Keratinocyte (primary cell): ENCODE data around the gene BPIFA1. TPM values are rescaled to one million over a fixed set of nuclear protein-coding genes. Genes with fewer than 3 reads are reported as not detected.

ENCODE experiments used
- DNase-seq: peaks from one replicate; pipeline ENCODE4 v3.0.0-alpha.2; 2011; ENCODE audit warnings: low read depth, missing footprints, low spot score
- FAIRE-seq: peaks from 2 replicates; lab custom pipeline; 2011; peaks lifted over from hg19 to GRCh38; lab: Jason Lieb, UNC
- H2AFZ ChIP-seq: 2 replicates; pipeline ENCODE4 v1.6.0; 2012; ENCODE audit warnings: low read length, control low read depth, inconsistent platforms; ENCODE audit not compliant: control insufficient read depth
- H3K27ac ChIP-seq: 2 replicates; pipeline ENCODE4 v1.5.1; 2011; ENCODE audit warnings: low read length; ENCODE audit not compliant: control insufficient read depth, insufficient read depth
- H3K27me3 ChIP-seq: 3 replicates; pipeline ENCODE4 v1.6.0; 2011; ENCODE audit warnings: low read length; ENCODE audit not compliant: control insufficient read depth, insufficient read depth; ENCODE audit errors: extremely low read depth
- H3K36me3 ChIP-seq, 2 experiments: 2 replicates in 1 of 2; 3 replicates in 1 of 2; pipeline ENCODE4 v1.5.1; 2011; ENCODE audit warnings: low read length in 2 of 2, mild to moderate bottlenecking in 1 of 2; ENCODE audit not compliant: control insufficient read depth in 2 of 2, insufficient read depth in 2 of 2; ENCODE audit errors: extremely low read depth in 1 of 2
- H3K4me1 ChIP-seq: 3 replicates; pipeline ENCODE4 v1.5.1; 2011; ENCODE audit warnings: low read length; ENCODE audit not compliant: control insufficient read depth, insufficient read depth; ENCODE audit errors: extremely low read depth
- H3K4me2 ChIP-seq: 3 replicates; pipeline ENCODE4 v1.6.0; 2011; ENCODE audit warnings: low read depth, low read length; ENCODE audit not compliant: control insufficient read depth, insufficient read depth; ENCODE audit errors: extremely low read depth
- H3K4me3 ChIP-seq, 3 experiments: fragments of 200-600 bp in 1 of 3; sonication (generic) in 1 of 3; 2 replicates in 2 of 3; 3 replicates in 1 of 3; pipeline ENCODE4 v1.5.1; 2011 to 2016; ENCODE audit warnings: low read length in 3 of 3, mild to moderate bottlenecking in 3 of 3, control low read depth in 2 of 3, inconsistent platforms in 1 of 3, low read depth in 1 of 3, mixed read lengths in 1 of 3, mixed run types in 1 of 3, moderate library complexity in 1 of 3; ENCODE audit not compliant: control insufficient read depth in 2 of 3, insufficient read depth in 2 of 3; ENCODE audit errors: extremely low read depth in 1 of 3
- H3K79me2 ChIP-seq: 2 replicates; pipeline ENCODE4 v1.6.0; 2012; ENCODE audit warnings: low read length; ENCODE audit not compliant: control insufficient read depth, insufficient read depth
- H3K9ac ChIP-seq: 3 replicates; pipeline ENCODE4 v1.6.0; 2011; ENCODE audit warnings: low read length; ENCODE audit not compliant: control insufficient read depth, insufficient read depth; ENCODE audit errors: extremely low read depth
- H3K9me1 ChIP-seq: 3 replicates; pipeline ENCODE4 v1.6.0; 2011; ENCODE audit warnings: low read length; ENCODE audit not compliant: control insufficient read depth, insufficient read depth; ENCODE audit errors: extremely low read depth
- H3K9me3 ChIP-seq: 2 replicates; pipeline ENCODE4 v1.5.1; 2012; ENCODE audit warnings: low read depth, low read length; ENCODE audit not compliant: control insufficient read depth
- H4K20me1 ChIP-seq: 3 replicates; pipeline ENCODE4 v1.6.0; 2011; ENCODE audit warnings: low read length; ENCODE audit not compliant: control insufficient read depth, insufficient read depth; ENCODE audit errors: extremely low read depth
- CTCF ChIP-seq, 3 experiments: IDR thresholded peaks in 1 of 3; conservative IDR thresholded peaks in 1 of 3; optimal IDR thresholded peaks in 1 of 3; 2 replicates in 2 of 3; 3 replicates in 1 of 3; pipeline versions ENCODE3 to v1.5.1; 2011; ENCODE audit warnings: low read length in 3 of 3, mild to moderate bottlenecking in 3 of 3, moderate library complexity in 2 of 3, control low read depth in 1 of 3, inconsistent platforms in 1 of 3; ENCODE audit not compliant: insufficient read depth in 2 of 3; ENCODE audit errors: extremely low read depth in 1 of 3
- EZH2 ChIP-seq: IDR thresholded peaks from one replicate; pipeline ENCODE4 v1.6.1; 2012; ENCODE audit warnings: inconsistent platforms, mild to moderate bottlenecking, low read length, moderate library complexity
- dilution Hi-C: fragments of 300-500 bp; cut with MboI; formaldehyde crosslinking; loops from one replicate; pipeline ENCODE4 v1.7.0; 2020; ENCODE audit warnings: low sequenced_read_pairs; ENCODE audit not compliant: extremely low pct_ligation_motif_present
- polyA plus RNA-seq, 5 experiments: library from polyadenylated mRNA; depleted of rRNA in 3 of 5; stranded (reverse) in 3 of 5; stranded (forward) in 1 of 5; unstranded in 1 of 5; fragments of >200 nt; gene quantifications; 1 replicate in 1 of 5; 2 replicates in 3 of 5; 3 replicates in 1 of 5; pipeline versions ENCODE4 v1.2.1 to v1.2.3, GENCODE V29; 2011 to 2012; ENCODE audit warnings: missing spikeins in 2 of 5, low read depth in 1 of 5, low replicate concordance in 1 of 5

BPIFA1 gene
- polyA plus RNA-seq, 1 donor (not counting 4 experiments of a cell fraction or from before 2014, with no cell fraction given): not detected

GRCh38 chr20:33217052-33217451 is 18.7 kb upstream of the BPIFA1 start, which contains the start of gene BPIFA3:
TSS of gene BPIFA3 (plus strand) at chr20:33217352. CDS start at chr20:33217537, 185 bp downstream.
- no peaks in the 10 kb centered on the region for H3K36me3 ChIP-seq
- H3K27me3 ChIP-seq: no peaks in the 10 kb centered on the region
- peaks cover 5% of the 10 kb centered on the region for H4K20me1 ChIP-seq

GRCh38 chr20:33224399-33224798 is 11.4 kb upstream of the BPIFA1 start:
- Histone ChIP-seq H3K36me3 (no peaks in the 10 kb centered on the region), H3K4me2 (no peak overlapping the region), H3K4me3 (no peak overlapping the region), H3K9me1 (no peaks in the 10 kb centered on the region), H4K20me1 (no peaks in the 10 kb centered on the region), H3K27me3 (no peaks in the 10 kb centered on the region), H3K9ac (no peak overlapping the region), H3K27ac (no peak overlapping the region), H2AFZ (no peak overlapping the region), H3K9me3 (no peaks in the 10 kb centered on the region), H3K79me2 (no peaks in the 10 kb centered on the region), H3K4me1 (no peaks in the 10 kb centered on the region)
- no peak for FAIRE-seq
- DNase-seq: no peak
- dilution Hi-C loops: no loop called here
- TF ChIP-seq EZH2 (no peak), CTCF (optimal IDR thresholded peaks at IDR 0.05 in 1 of 3, IDR thresholded peaks at IDR 0.05 in 1 of 3, conservative IDR thresholded peaks at IDR 0.05 in 1 of 3; ENCODE audit: extremely low read depth in 1 of 3, insufficient read depth in 2 of 3, low read length in 3 of 3) (no peak)

More at GRCh38 chr20:33217052-33217451, 18.7 kb upstream of the BPIFA1 start, which contains the start of gene BPIFA3:
- Histone ChIP-seq H3K79me2 (no peaks in the 10 kb centered on the region), H3K4me1 (no peaks in the 10 kb centered on the region), H3K4me2 (no peak within 1 kb of the TSS), H3K9me1 (no peaks in the 10 kb centered on the region), H2AFZ (no peak within 1 kb of the TSS), H3K27ac (no peak within 1 kb of the TSS), H3K9ac (no peak within 1 kb of the TSS), H3K9me3 (no peaks in the 10 kb centered on the region), H3K4me3 (no peak within 1 kb of the TSS)
- FAIRE-seq (no peak), DNase-seq (no peak)
- dilution Hi-C loops: no loop called here
- no peak for TF ChIP-seq EZH2

- Histone ChIP-seq H3K4me2 (no peak overlapping the region), H3K27ac (no peak overlapping the region), H2AFZ (no peak overlapping the region), H3K9me1 (no peaks in the 10 kb centered on the region), H3K4me1 (no peaks in the 10 kb centered on the region), H3K79me2 (no peaks in the 10 kb centered on the region), H3K9ac (no peak overlapping the region), H4K20me1 (no peaks in the 10 kb centered on the region), H3K36me3 (no peaks in the 10 kb centered on the region), H3K4me3 (no peak overlapping the region), H3K27me3 (no peaks in the 10 kb centered on the region), H3K9me3 (no peaks in the 10 kb centered on the region)
- TF ChIP-seq CTCF (optimal IDR thresholded peaks at IDR 0.05 in 1 of 3, IDR thresholded peaks at IDR 0.05 in 1 of 3, conservative IDR thresholded peaks at IDR 0.05 in 1 of 3; ENCODE audit: extremely low read depth in 1 of 3, insufficient read depth in 2 of 3, low read length in 3 of 3): no peak
- no peak for TF ChIP-seq EZH2
- DNase-seq: no peak
- dilution Hi-C loops: no loop called here
- no peak for FAIRE-seq
Observed at GRCh38 chr20:33229843-33230242, 6.0 kb upstream of the BPIFA1 start.
